Islet of Langerhans (tissue), 1 donor: ENCODE results near the gene CTNNBL1.
"Not testable (repeated sequence)": the region's sequence is repeated elsewhere in the genome, so short reads cannot be mapped to it uniquely, and the experiment has no call there.

Experiments
- FAIRE-seq: peaks from one replicate; lab custom pipeline; 2011; peaks lifted over from hg19 to GRCh38; lab: Jason Lieb, UNC

CTNNBL1 gene

DNA sequence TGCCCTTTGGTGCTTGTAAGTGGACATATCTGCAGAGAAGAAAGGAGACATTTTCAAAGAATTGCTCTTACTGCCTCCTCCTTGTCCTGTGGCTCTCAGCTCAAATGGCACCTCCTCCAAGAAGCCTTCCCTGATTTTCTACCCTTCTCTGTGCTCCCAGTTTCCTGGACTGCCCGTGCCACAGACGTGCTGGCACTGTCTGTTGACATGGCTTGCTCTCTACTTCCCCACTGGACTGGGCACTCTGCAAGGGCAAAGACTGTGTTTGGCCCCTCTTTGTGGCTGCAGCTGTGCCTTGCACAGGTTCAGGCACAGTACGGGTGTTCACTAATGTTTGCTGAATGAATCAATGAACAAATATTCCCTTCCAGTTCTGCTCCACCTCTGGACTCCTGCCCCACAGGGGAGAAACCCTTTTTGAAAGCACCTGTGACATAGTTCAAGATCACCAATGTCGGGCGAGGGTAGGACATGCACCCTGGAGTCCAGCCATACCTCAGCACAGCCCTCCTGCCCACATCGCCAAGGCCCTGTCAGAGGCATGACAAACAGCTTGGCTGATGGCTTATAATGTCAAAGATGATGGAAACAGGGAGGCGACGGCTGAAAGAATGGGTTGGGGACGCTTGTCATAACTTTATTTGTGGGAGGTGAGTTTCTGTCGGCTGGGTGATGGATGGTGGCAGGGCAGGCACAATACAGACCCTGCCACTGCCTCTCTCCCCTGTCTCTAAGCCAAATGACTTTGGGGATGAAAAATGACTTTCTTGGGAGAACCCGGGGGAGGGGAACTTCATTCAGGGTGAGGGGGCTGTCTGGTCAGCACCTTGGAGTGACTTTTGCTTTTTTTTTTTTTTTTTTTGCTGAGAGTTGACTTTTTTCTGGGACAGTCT is 15.6 kb upstream of the CTNNBL1 start:
- no peak for FAIRE-seq

DNA sequence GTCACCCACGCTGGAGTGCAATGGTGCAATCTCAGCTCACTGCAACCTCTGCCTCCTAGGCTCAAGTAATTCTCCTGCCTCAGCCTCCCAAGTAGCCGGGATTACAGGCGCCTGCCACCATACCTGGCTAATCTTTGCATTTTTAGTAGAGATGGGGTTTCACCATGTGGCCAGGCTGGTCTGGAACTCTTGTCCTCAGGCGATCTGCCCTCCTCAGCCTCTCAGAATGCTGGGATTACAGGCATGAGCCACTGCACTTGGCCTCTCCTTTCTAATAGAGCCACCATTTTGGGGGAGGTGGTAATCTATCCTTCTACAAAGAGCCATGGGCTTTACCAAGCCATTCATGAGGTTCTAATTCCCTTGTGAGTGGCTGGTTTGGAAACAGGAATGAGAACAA is 14.1 kb upstream of the CTNNBL1 start:
- not testable (repeated sequence) for FAIRE-seq

GRCh38 chr20:37680420-37680819 is 13.4 kb upstream of the CTNNBL1 start:
- FAIRE-seq: no peak

DNA sequence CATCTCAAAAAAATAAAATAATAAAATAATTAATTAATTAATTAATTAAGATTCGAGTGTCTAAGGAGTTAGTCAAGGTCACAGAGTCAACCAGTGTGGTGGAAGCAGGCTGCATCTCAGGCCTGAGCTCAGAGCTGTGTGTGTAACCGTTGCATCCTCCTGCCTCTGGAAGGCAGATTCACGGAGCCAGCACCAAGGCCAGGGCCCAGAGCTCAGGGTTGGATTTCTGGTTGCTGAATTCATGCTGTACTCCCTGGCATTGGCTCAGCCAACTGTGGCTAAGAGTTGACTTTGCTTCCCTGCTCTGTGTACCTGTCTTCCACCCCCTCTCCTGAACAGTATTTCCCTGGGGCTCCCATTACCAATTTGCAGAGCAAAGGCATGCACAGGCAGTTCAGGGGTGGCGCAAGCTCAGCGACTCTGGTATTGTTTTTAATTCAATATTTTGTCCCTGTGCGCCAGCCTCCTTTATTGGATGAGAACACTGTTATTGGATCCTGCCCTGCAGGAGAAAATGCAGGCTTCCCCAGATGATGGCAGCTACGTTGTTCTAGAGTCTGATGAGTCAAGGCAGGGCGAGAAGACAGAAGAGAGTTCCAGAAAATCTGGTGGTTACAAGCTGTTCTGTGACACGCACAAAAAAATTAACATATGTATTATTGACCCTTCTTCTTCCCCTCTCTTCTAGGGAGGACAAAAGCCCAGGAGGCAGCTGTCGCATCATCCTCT is 12.3 kb upstream of the CTNNBL1 start:
- no peak for FAIRE-seq

DNA sequence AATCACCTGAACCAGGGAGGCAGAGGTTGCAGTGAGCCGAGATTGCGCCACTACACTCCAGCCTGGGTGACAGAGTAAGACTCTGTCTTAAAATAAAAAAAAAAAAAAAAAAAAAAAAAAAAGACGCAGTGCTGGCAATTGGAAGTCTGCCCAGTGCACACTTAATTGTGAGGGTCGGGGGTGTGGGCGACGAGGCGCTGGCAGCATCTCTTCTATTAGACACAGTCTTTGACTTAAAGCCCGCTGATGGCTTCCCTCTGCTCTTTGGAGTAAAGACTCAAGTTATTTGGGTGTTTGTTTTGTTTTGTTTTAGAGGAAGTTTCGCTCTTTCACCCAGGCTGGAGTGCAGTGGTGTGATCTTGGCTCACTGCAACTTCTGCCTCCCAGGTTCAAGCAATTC is 10.7 kb upstream of the CTNNBL1 start:
- not testable (repeated sequence) for FAIRE-seq

GRCh38 chr20:37686762-37687477 is 6.9 kb upstream of the CTNNBL1 start:
- no peak for FAIRE-seq

DNA sequence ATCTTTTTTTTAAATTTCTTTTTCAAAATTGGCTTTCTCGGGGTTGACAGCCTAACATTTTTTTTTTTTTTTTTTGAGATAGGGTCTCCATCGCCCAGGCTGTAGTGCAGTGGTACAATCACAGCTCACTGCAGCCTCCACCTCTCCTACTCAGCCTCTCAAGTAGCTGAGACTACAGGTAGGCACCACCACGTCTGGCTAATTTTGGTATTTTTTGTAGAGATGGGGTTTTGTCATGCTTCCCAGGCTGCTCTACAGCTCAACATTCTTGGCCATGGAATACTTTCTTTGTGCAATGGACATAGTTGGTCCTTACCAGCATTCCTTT is 6.4 kb upstream of the CTNNBL1 start:
- no peak for FAIRE-seq

DNA sequence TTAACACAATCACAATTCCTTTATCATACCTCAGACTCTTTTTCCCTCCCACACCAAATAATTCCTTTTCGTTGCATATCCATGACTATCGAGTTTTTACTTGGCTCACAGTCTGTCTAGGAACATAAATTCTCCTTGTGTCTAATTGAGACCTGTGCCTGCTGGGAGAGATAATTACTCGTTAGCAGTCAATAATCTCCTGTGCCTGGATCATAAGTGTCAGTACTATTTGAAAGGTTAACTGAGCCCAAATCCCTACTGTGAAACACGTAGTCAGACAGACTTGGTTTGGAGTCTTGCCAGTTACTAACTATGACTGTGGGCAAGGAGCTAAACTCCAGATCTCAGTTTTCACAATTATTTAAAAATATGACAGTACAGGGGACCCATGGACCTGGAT is 5.7 kb upstream of the CTNNBL1 start:
- FAIRE-seq: no peak

- no peak for FAIRE-seq
Observed at GRCh38 chr20:37690626-37691369, 3.0 kb upstream of the CTNNBL1 start.

- FAIRE-seq: no peak
Observed at GRCh38 chr20:37692459-37693166, 1.2 kb upstream of the CTNNBL1 start.

DNA sequence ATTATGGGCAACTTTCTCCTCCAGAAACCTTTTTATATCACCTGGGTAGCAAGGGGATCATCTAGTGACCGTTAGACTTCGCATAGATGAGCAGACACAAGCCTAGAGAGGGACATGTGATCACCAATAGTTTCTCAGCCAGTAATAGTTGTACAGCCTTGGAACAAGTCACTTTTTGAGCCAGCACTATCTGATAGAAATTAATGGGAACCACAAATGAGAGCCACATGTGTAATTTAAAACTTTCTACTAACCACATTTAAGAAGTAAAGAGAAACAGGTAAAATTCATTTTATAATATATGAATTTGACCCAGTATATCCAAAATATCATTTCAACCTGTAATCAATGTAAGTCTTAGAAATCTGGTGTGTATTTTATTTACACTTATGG is 592 bp upstream of the CTNNBL1 start:
- FAIRE-seq: no peak

DNA sequence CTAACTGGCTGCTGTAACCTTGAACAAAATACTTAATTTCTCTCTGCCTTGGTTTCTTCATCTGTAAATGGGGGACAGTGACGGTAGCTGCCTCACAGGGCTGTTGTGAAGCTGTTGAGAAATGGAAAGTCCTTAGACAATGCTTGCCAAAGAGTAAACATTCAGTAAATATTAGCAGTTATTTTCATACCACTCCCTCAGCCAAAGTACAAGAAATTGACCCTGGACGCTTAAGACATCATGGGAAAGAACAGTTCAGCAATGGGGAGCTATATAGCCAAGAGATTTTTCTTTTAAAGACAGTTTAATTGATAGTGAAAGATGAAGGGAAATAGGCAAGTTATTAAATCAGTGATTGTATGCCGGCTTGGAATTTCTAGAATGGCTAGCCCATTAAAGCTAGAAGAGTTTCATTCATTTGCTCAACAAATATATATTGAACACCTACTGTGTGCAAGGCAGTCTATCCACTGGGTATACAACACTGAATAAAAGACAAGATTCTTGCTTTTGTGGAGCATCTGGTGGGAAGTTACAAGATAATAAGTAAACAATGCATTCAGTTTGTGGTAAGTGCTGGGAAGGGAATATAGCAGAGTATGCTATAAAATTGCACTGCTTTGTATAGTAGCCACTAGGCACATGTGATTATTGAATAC is 2.0 kb downstream of the CTNNBL1 start:
- FAIRE-seq: no peak

DNA sequence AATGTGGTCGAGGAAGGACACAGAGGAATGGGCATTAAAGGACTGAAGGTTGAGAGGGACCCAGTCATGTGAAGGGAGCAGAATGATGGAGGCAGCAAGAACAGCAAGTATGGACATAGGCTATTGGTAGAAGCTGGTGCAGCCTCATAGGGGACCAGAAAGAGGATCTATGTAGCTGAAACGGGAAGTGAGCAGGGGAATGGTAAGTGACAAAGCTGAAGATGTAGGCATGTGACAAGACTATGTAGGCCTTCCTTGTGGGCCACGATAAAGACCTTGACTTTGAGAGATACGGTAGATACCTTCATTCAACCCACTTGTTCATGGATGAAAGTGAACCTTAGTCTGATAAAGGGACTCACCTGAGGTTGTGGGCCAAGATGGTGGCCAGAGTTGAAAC is 3.5 kb downstream of the CTNNBL1 start:
- FAIRE-seq: no peak

DNA sequence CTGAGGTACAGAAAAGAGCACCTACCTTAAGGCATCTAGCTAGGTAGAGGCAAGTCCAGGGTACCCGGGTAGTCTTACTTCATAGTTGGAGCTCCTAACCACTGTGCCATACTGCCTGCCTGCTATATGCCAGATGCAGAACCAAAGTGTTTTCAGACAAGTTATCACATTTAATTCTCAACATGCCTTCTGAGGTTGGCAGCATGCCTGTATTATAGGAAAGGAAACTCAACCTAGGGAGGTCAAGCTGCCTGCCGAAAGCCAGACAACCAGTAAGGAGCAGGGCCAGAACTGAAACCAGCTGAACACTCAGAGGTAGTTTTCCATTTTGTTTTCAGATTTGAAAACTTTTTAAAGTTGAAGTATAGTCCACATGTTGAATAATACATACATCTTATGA is 5.4 kb downstream of the CTNNBL1 start:
- no peak for FAIRE-seq

DNA sequence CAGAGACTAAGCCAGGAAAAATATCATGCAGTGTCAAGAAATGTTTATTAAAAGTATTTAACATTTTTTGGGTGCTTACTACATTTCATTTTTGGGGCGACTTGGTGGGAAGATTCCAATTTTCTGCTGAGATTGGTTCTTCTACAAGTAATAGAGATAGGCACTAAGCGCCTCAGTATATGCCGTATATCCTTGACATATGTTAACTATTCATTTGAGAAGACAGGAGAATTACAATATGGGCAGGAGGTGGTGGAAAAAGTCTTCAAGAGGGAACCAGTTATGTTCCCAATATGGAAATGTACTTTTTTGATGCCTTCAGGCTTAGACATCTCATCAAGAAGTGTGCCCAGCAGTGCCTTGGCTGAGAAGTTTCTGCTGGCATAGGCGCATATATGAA is 6.5 kb downstream of the CTNNBL1 start:
- FAIRE-seq: no peak

- not testable (repeated sequence) for FAIRE-seq
Observed at GRCh38 chr20:37701676-37702075, 7.8 kb downstream of the CTNNBL1 start.

DNA sequence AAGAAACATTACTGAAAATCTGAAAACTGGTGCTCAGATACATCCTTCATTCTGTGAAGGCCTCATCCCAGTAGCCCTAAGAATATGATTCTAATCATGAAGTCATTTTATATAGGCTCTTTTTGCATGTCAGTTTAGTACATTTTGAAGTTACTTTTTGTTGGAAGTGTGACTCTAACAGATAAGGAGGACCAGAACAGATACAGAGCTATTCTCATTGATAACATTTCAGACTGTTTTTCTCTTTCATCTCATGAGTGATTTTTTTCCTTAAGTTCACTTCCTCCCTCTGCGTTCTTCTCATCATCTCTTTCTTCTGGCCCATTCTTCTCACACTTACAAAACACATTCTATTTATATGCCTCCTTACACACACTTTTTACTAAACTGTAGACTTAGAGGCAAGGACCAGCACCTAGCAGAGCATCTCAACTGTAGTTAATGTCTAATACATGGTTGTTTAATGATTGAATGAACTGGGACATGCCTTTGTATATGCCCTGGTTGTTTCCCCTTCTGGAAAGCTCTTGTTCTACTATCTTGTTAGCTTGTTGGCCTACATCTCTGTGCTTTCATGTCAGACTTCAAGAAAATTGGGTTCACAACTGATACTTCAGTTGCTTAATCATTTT is 8.7 kb downstream of the CTNNBL1 start:
- FAIRE-seq: no peak

GRCh38 chr20:37703035-37703845 is 9.4 kb downstream of the CTNNBL1 start:
- no peak for FAIRE-seq

- FAIRE-seq: no peak
Observed at GRCh38 chr20:37704955-37705354, 11.1 kb downstream of the CTNNBL1 start.

GRCh38 chr20:37706298-37706697 is 12.5 kb downstream of the CTNNBL1 start:
- FAIRE-seq: no peak
